HG02938 (cell line): ENCODE results near the gene NT5C3B.
"Not testable (repeated sequence)": the region's sequence is repeated elsewhere in the genome, so short reads cannot be mapped to it uniquely, and the experiment has no call there.

ENCODE experiments used
- ATAC-seq: cut with Tn5 transposase; IDR thresholded peaks from one replicate; pipeline ENCODE4 v1.9.1; 2021; ENCODE audit warnings: mild to moderate bottlenecking, moderate library complexity; ENCODE audit not compliant: unreplicated experiment

Gene NT5C3B

DNA sequence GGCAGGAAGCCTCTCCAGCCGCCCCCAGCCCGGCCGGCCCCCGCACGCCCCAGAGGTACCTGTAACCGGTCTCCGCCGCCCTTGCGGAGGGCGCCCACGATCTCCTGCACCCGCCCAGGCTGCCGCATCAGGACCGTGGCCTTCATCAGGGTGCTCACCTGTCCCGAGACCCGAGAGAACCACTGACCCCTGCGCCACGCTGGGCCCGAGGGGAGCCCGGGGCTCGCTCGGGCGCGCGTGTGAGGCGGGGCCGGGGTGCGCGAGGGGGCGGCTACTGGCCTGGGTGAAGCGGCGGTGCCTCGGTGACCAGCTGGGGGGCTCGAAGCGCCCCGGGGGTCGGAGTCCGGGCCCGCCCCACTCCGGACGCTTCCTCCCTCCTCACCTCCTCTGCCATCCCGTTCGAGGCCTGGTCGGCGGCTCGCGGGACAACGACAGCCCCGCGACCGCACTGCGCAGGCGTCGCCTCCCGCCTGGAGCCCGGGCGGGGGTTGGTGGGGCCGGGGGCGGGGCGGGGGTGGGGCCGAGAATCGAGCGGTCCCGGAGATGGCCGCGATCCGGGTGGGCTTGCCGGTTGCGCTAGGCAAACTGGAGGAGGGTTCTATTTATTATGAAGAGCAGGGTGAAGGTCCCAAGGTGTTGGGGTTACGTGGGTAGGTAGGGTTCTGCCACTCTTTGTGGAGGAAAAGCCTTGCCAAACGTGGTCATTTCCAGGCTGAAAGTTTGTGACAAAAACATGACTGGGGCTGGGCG, at the start of gene NT5C3B:
Gene NT5C3B, minus strand, starts transcription at position 433 of the 750 bp plus-strand sequence. Its CDS starts 39 bp downstream, at position 394.
- ATAC-seq = no peak

DNA sequence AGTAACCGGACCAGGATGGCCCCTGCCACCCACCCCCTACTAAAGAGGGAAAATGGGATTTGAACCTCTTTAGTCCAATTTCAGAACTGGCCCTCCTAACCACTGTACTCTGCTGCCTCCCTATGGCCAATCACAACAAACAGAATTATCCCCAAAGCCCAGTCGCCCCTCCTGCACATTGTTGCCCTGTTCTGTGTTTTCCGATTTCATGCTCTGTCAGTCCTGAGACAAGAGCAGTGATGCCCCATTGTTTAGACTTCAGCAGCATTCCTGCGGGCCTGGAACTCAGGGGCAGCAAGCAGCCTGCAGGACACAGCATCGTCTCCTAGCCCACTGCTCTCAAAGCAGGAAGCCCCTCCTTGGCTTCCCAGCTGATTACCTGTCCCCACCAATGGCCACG, 49.7 kb upstream of the NT5C3B start:
- ATAC-seq = no peak

GRCh38 chr17:41882756-41883155, 46.7 kb upstream of the NT5C3B start:
- no peak for ATAC-seq

DNA sequence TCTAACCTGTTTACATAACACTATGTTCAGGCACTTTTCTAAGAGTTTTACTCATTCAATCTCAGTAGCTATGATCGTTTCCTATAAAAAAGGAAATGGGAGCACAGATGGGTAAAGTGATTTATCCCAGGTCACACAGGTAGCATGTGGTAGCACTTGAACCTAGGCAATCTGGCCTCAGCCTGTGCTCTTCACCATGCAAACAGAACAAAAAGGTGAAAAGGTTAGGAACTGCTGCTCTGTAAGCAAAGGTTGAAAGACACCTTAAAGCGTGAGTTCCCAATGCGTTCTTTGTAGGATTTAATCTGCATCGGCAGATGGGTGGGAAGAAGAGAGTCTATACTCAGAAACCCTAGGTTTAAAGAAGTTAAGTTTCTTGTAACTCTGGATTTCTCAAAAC, 44.1 kb upstream of the NT5C3B start:
- ATAC-seq = no peak

- ATAC-seq = not testable (repeated sequence)
These were observed 38.2 kb upstream of the NT5C3B start for GRCh38 chr17:41874293-41874670.

DNA sequence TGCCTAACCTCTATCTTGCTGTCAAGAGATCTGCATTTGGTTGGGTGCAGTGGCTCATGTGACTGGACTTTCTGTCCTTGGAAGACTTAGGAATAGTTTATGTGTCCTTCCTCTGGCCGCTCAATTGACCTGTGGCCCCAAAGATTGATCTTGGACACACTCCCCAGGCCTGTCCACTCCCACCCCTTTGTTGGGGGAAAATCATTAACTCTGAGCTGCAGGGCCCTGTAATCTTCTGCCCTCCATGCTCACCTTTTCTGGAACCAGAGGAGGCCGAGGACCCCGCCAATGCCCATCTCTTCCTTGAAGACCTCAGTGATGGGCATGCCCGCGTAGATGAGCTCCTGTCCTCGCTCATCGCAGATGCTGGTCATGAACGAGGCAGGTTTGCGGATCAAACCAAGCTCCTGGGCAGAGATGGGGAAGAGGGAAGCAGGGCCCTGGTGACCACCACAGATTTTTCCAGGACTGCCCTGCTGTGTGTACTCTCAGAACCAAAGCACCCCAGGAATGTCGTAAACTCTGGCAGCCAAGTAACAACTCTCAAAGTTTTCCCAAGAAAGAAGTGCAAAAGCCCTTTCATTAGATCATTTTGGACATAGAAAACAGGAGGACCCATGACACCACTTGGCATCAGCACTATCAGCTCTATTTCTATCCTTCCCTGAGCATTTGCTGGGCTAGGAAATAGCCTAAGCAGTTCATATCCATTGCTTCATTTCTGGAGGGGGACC, 37.7 kb upstream of the NT5C3B start:
- ATAC-seq = no peak

DNA sequence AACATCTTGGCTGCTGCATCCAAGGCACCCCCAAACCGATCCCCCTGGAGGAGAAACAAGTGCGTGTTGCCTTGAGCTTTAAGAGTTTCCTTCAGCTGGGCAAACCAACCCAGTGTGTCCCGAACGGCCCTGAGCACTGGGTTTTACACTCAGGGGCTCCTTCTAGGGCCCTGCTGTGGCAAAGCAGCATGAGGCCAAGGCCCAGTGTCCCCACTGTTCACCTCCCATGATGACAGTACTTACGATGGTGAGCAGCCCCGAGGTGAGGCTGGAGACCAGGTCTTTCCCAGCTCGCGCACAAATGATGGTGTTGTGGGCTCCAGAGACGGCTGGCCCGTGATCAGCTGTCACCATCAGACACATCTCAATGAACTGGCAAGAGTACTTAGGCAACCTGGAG, 35.8 kb upstream of the NT5C3B start:
- ATAC-seq = no peak

- ATAC-seq = no peak
These were observed 34.6 kb upstream of the NT5C3B start for GRCh38 chr17:41870627-41871026.

- no peak for ATAC-seq
These were observed 34.1 kb upstream of the NT5C3B start for GRCh38 chr17:41870097-41870496.

DNA sequence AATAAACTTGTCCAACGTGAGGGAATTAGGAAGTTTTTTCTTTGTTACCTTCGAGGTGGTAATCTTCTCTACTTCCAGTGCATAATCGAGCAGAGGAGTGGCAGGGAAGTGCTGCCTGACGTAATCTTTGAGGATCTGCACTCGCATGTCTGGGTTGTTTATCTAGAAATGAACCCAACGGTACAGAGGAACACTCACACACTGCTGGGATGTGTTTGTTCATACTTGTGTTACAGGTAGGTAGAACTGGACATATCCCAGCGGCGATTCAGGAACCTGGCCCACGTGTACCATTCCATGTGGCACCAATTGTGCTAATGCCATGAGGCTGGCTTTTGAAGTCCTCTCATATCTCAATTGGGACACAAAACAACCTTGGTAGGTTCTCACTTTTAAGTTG, 33.4 kb upstream of the NT5C3B start:
- no peak for ATAC-seq

DNA sequence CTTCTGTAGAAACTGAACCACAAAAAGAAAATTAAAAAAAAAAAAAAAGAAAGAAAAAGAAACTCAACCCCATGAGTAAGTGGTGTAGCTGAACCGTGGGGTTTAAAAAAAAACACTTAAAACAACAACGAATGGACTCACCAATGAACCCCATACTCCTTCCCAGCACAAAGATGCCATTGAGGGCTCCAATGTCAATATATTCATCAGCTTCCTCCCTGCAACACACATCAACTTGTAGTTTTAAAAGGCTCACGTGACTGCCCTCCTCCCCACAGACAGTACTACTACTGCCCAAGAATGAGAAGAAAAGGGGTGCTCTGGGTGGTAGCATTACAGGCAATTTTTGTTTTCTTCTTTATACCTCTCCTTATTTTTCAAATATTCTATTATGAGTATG, 32.5 kb upstream of the NT5C3B start:
- no peak for ATAC-seq

DNA sequence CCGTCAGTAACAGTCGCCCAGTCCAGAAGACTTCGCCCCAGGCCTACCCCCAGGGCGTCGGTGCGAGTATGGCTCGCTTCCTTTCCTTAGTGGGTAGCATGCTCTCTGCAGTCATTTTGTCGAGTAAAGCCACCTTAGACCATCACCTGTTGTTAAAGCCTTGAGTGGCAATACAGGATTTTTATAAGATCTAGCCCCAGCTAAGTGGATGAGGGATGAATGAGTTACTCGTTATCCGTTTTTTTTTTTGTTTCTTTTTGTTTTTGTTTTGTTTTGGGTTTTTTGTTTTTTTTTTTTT, 29.5 kb upstream of the NT5C3B start:
- no peak for ATAC-seq

DNA sequence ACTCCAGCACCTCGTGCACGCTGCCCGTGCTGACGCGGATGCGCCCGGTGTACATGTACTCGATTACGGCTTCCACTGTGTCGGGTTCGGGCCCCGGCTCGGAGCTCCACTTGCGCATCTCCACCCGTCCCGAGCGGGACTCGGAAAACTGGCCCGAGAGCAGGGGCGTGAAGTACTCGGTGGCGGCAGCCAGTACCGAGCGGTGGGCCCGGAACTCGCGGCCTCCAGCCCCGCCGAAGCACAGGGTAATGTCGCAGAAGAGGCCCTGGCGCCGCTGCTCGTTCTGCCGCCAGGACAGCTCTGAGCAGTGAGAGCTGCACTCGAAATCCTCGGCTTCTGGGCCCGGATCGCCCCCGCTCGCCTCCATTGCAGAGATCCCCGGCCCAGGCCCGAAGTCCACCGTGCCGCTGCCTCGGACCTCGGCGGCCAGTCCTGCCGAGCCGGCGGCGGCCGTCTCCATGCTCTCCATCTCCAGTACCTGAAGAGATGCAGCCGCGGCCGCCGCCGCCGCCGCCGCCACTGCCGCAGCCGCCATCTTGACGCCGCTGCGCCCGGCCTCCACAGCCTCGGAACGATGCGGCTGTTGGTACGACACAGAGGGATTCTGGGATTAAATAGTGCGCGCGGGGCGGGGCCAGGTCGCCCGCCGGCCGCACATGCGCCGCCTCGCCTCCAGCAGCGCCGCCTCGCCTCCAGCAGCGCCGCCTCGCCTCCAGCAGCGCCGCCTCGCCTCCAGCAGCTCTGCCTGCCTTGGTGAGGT, 29.0 kb upstream of the NT5C3B start, which contains the start of gene KLHL11:
Gene KLHL11, minus strand, starts transcription at position 588 of the 760 bp plus-strand sequence. Its CDS starts 53 bp downstream, at position 535.
- ATAC-seq = peak; percentile 79

DNA sequence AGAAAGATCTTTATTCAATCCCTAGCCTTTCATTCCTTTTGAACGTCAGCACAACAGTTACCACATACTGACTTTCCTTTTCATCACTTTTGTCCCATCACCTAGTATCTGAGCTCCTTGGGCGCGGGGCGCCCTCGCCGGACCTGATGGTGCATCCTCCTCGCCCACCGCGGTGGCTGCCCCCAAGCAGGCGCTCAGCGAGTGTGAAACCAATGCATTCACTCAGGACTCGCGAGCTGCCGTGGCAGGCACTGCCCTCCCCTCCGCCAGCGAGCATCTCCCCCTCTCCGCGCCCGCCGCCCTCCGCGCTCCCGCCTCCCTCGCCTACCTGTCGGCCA, 28.4 kb upstream of the NT5C3B start:
- ATAC-seq = no peak

DNA sequence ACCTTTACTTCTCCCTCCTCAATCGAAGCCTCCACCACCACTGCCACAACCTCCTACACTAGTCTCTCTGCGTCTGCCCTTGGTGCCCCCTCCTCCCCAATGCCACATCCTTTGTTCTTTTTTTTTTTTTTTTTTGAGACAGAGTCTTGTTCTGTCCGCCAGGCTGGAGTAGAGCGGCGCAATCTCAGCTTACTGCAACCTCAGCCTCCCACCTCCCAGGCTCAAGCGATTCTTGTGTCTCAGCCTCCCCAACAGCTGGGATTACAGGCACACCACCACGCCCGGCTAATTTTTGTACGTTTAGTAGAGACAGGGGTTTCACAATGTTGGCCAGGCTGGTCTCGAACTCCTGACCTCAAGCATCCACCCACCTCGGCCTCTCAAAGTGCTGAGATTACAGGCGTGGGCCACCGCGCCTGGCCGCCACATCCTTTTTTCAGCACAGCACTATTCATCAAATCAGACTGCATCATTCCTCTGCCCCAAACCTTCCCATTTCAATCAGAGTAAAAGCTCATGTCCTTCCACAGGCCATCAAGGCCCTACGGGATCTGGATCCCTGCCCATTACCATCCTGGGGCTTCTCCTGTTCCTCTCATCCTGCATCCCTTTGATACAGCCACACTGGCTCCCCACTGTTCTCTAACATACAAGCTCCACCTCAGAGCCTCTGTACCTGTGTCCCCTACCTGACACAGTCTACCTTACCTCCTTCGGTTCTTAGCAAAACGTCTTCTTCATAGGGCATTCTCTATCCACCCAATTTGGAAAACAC, 27.2 kb upstream of the NT5C3B start:
- ATAC-seq = no peak

GRCh38 chr17:41860254-41860931, 24.4 kb upstream of the NT5C3B start:
- no peak for ATAC-seq

DNA sequence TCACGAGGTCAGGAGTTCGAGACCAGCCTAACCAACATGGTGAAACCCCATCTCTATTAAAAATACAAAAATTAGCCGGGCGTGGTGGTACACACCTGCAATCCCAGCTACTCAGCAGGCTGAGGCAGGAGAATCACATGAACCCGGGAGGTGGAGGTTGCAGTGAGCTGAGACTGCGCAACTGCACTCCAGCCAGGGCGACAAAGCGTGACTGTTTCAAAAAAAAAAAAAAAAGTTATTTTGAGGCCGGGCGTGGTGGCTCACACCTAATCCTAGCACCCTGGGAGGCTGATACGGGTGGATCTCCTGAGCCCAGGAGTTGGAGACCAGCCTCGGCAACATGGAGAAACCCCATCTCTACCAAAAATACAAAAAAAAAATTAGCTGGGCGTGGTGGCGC, 15.3 kb upstream of the NT5C3B start:
- ATAC-seq = not testable (repeated sequence)

DNA sequence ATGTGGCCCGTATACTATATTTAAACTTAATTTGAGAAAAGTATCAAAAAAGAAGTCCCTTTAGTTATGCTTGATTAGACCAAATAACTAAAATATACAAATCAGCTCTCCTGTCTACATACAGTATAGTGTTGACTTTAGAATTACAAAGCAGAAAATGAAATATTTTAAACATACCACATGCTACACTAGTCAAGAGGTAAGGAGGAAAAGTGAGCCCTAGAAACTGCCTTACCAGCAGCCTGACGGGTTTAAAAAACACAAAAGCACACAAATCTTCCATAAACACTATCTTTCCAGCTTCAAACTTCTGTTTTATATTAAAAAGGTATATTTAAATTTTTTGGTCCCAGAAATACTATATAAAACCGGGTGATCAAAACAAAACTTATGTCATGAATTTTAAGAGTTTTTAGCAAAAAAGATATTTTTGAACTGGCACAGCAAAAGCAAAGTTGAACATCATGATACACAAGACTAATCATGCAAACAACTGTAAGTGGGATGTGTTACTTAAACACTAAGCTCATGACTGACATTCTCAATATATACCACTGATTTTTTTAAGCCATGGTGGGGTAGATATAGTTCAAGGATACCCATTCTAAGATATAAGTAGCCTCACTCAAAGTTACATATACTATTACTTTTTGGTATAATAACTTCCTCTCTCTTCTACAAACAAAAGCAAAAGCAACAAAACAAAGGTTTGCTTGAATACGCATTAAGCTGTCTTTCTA, 13.4 kb upstream of the NT5C3B start:
- ATAC-seq = no peak

DNA sequence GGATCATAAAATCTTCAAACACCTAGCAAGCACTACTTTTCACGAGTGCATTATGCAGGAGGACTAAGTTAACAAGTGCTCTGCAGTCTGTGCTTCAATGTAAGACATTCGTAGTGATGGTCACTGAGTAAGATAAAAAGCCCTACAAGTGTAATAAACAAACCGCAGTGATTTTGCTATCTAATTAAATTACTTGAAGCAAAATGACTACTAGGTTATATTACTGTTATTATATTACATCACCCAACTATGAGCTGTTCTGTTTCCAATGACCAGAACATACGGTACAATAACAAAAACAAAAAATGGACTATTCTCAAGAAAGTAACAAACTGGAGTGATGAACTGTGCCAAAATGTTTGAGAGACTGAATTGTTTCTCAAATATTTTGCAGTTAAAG, 12.8 kb upstream of the NT5C3B start:
- no peak for ATAC-seq

DNA sequence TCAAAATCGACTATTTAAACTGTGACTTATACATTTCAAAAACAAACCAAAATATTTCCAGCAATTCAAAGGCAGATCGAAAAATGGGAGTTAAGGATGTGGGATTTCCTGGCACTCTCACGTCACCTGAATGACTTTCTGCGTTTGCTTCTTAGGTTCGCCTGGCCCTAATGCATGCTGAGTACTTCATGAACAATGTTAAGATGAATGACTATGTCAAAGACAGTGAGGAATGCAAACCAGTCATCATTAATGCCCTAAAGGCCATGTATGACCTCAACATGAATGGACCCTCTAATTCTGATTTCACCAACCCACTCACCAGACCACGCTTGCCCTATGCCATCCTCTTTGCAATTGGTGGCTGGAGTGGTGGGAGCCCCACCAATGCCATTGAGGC, 8.9 kb upstream of the NT5C3B start:
- no peak for ATAC-seq
